ENCODE results near the gene DGCR2.

The DGCR2 gene

DNA sequence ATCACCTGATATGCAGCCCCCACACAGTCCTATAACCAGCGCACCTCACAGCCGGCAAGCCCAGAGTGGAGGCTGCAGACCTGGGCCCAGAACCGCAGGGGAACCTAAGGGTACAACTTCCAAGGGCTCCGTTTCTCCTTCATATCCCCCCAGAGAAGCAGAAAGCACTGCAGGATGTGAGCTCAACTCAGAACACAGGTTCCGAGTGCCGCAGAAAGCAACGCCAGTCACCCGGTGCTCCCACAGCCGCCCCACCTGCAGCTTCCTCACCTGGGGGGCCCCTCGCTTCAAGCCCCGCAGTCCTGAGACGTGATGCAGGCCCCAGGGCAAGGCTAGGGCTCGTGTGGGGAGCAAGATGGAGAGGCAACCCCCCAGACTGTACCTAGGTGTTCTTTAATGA is 11.3 kb upstream of the DGCR2 start:
- H3K27ac ChIP-seq (ENCODE audit: low read length): no peak overlapping the region
- peaks cover 38% of the 10 kb centered on the region for H3K36me3 ChIP-seq (replicated peaks; ENCODE audit: low read depth, low read length)
- H2AFZ ChIP-seq (ENCODE audit: low read depth, low read length): no peak overlapping the region
- no peak overlapping the region for H3K4me3 ChIP-seq (ENCODE audit: low read length)
- H3K9me3 ChIP-seq (ENCODE audit: insufficient read depth, low read length): no peaks in the 10 kb centered on the region
- no peak overlapping the region for H3K9ac ChIP-seq (ENCODE audit: low read length)
- no peak for TF ChIP-seq EZH2phosphoT487 (IDR thresholded peaks at IDR 0.05; ENCODE audit: low read depth)
- TF ChIP-seq CTCF (IDR thresholded peaks at IDR 0.05; ENCODE audit: low read depth, low read length): no peak
- H4K20me1 ChIP-seq (ENCODE audit: insufficient read depth, low read length): no peaks in the 10 kb centered on the region
- H3K4me2 ChIP-seq (ENCODE audit: low read length): no peak overlapping the region
- no peaks in the 10 kb centered on the region for H3K4me1 ChIP-seq (ENCODE audit: low read length)
- H3K79me2 ChIP-seq (ENCODE audit: low read length): no peaks in the 10 kb centered on the region
- H3K27me3 ChIP-seq (ENCODE audit: low read depth, low read length): no peaks in the 10 kb centered on the region

GRCh38 chr22:19132693-19133400 is 10.6 kb upstream of the DGCR2 start:
- Histone ChIP-seq H3K36me3 (replicated peaks; ENCODE audit: low read depth, low read length) (peaks cover 33% of the 10 kb centered on the region), H3K4me1 (ENCODE audit: low read length) (no peaks in the 10 kb centered on the region), H3K79me2 (ENCODE audit: low read length) (no peaks in the 10 kb centered on the region), H3K9ac (ENCODE audit: low read length) (no peak overlapping the region), H3K4me2 (ENCODE audit: low read length) (no peak overlapping the region), H2AFZ (ENCODE audit: low read depth, low read length) (no peak overlapping the region), H3K4me3 (ENCODE audit: low read length) (no peak overlapping the region), H3K27ac (ENCODE audit: low read length) (no peak overlapping the region), H3K27me3 (ENCODE audit: low read depth, low read length) (no peaks in the 10 kb centered on the region), H3K9me3 (ENCODE audit: insufficient read depth, low read length) (no peaks in the 10 kb centered on the region), H4K20me1 (ENCODE audit: insufficient read depth, low read length) (no peaks in the 10 kb centered on the region)
- TF ChIP-seq CTCF (IDR thresholded peaks at IDR 0.05; ENCODE audit: low read depth, low read length) (no peak), EZH2phosphoT487 (IDR thresholded peaks at IDR 0.05; ENCODE audit: low read depth) (no peak)

DNA sequence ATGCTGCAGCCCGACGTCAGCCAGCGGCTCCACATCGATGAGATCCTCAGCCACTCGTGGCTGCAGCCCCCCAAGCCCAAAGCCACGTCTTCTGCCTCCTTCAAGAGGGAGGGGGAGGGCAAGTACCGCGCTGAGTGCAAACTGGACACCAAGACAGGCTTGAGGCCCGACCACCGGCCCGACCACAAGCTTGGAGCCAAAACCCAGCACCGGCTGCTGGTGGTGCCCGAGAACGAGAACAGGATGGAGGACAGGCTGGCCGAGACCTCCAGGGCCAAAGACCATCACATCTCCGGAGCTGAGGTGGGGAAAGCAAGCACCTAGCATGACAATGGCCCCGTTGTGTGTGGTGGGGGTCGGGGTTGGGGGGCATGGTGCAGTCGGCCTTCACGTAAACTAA is 9.9 kb upstream of the DGCR2 start:
- no peak overlapping the region for H3K9ac ChIP-seq (ENCODE audit: low read length)
- TF ChIP-seq CTCF (IDR thresholded peaks at IDR 0.05; ENCODE audit: low read depth, low read length) (no peak), EZH2phosphoT487 (IDR thresholded peaks at IDR 0.05; ENCODE audit: low read depth) (no peak)
- no peak overlapping the region for H3K27ac ChIP-seq (ENCODE audit: low read length)
- no peaks in the 10 kb centered on the region for H3K9me3 ChIP-seq (ENCODE audit: insufficient read depth, low read length)
- no peak overlapping the region for H2AFZ ChIP-seq (ENCODE audit: low read depth, low read length)
- H4K20me1 ChIP-seq (ENCODE audit: insufficient read depth, low read length): no peaks in the 10 kb centered on the region
- H3K4me3 ChIP-seq (ENCODE audit: low read length): no peak overlapping the region
- no peaks in the 10 kb centered on the region for H3K27me3 ChIP-seq (ENCODE audit: low read depth, low read length)
- H3K36me3 ChIP-seq (replicated peaks; ENCODE audit: low read depth, low read length): peaks cover 26% of the 10 kb centered on the region
- H3K4me2 ChIP-seq (ENCODE audit: low read length): no peak overlapping the region
- no peaks in the 10 kb centered on the region for H3K79me2 ChIP-seq (ENCODE audit: low read length)
- H3K4me1 ChIP-seq (ENCODE audit: low read length): no peaks in the 10 kb centered on the region

DNA sequence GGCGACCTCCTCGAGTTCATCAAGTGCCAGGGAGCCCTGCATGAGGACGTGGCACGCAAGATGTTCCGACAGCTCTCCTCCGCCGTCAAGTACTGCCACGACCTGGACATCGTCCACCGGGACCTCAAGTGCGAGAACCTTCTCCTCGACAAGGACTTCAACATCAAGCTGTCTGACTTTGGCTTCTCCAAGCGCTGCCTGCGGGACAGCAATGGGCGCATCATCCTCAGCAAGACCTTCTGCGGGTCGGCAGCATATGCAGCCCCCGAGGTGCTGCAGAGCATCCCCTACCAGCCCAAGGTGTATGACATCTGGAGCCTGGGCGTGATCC is 9.4 kb upstream of the DGCR2 start:
- H4K20me1 ChIP-seq (ENCODE audit: insufficient read depth, low read length): no peaks in the 10 kb centered on the region
- no peaks in the 10 kb centered on the region for H3K9me3 ChIP-seq (ENCODE audit: insufficient read depth, low read length)

More for the DNA sequence above, 9.4 kb upstream of the DGCR2 start:
- Histone ChIP-seq H3K79me2 (ENCODE audit: low read length) (no peaks in the 10 kb centered on the region), H3K4me3 (ENCODE audit: low read length) (no peak overlapping the region), H3K4me1 (ENCODE audit: low read length) (no peaks in the 10 kb centered on the region), H3K27ac (ENCODE audit: low read length) (no peak overlapping the region), H3K4me2 (ENCODE audit: low read length) (no peak overlapping the region), H3K9ac (ENCODE audit: low read length) (no peak overlapping the region), H3K36me3 (replicated peaks; ENCODE audit: low read depth, low read length) (peaks cover 21% of the 10 kb centered on the region), H3K27me3 (ENCODE audit: low read depth, low read length) (no peaks in the 10 kb centered on the region), H2AFZ (ENCODE audit: low read depth, low read length) (no peak overlapping the region)
- TF ChIP-seq EZH2phosphoT487 (IDR thresholded peaks at IDR 0.05; ENCODE audit: low read depth): no peak
- no peak for TF ChIP-seq CTCF (IDR thresholded peaks at IDR 0.05; ENCODE audit: low read depth, low read length)

All from OCI-LY3 (cell line).